Activated CD4-positive, CD25-positive, alpha-beta regulatory T cell treated with anti-CD3 and anti-CD28 coated beads, Interleukin-2, amount 50 U/mL, for 72 hours (primary cell): ENCODE data around the gene MED4.

Experiments
- DNase-seq: peaks from one replicate; pipeline ENCODE4 v3.0.0; 2021

MED4 gene

GRCh38 chr13:48028066-48028465 is 66.8 kb downstream of the MED4 start:
- DNase-seq: no peak
